PC-3 (cell line): ENCODE data around the gene TMEM161B. TPM values are rescaled to one million over a fixed set of nuclear protein-coding genes. Genes with fewer than 3 reads are reported as not detected.

Experiments
- ATAC-seq: fragments of 200-7000 bp; cut with Tn5 transposase; 2 replicates; pipeline ENCODE4 v1.9.1; 2020; ENCODE audit warnings: mild to moderate bottlenecking, moderate library complexity
- BruUV-seq: library from RNA; stranded (reverse); fragments of 400-500 nt; replicated peaks from 2 replicates; lab custom pipeline; 2021; lab: Mats Ljungman, UMichigan
- CTCF ChIA-PET: fragments of 300-600 bp; sonication (Branson Sonifier 250); formaldehyde crosslinking; loops from one replicate; lab custom pipeline; 2022; ENCODE audit warnings: antibody characterized with exemption; lab: Charles Lee
- POLR2A ChIA-PET: fragments of 300-600 bp; sonication (Branson Sonifier 250); formaldehyde crosslinking; loops from one replicate; lab custom pipeline; 2022; ENCODE audit warnings: antibody characterized with exemption; ENCODE audit not compliant: unreplicated experiment; lab: Charles Lee
- DNase-seq: peaks from one replicate; pipeline ENCODE4 v3.0.0-alpha.2; 2015
- H2AFZ ChIP-seq: fragments of 300-600 bp; sonication (generic); 2 replicates; pipeline ENCODE4 v1.6.0; 2016; ENCODE audit warnings: antibody characterized with exemption, low read length
- H3F3A ChIP-seq: fragments of 300-600 bp; sonication (generic); one replicate; pipeline ENCODE4 v1.6.0; 2017; ENCODE audit warnings: antibody characterized with exemption, low read length, control low read depth, mild to moderate bottlenecking; ENCODE audit not compliant: unreplicated experiment
- H3K27ac ChIP-seq: fragments of 300-600 bp; sonication (generic); 2 replicates; pipeline ENCODE4 v1.5.1; 2016; ENCODE audit warnings: mild to moderate bottlenecking, low read length
- H3K27me3 ChIP-seq: fragments of 300-600 bp; sonication (generic); 2 replicates; pipeline ENCODE4 v1.6.1; 2016; ENCODE audit warnings: low read length, mixed read lengths
- H3K36me3 ChIP-seq: fragments of 300-600 bp; sonication (generic); 2 replicates; pipeline ENCODE4 v1.6.1; 2016; ENCODE audit warnings: low read depth, mixed run types, low read length, mixed read lengths
- H3K4me1 ChIP-seq: fragments of 300-600 bp; sonication (generic); 2 replicates; pipeline ENCODE4 v1.5.1; 2016; ENCODE audit warnings: low read length; ENCODE audit not compliant: insufficient read depth
- H3K4me2 ChIP-seq: fragments of 300-600 bp; sonication (generic); 2 replicates; pipeline ENCODE4 v1.6.0; 2016; ENCODE audit warnings: low read length
- H3K4me3 ChIP-seq: fragments of 300-600 bp; sonication (generic); 2 replicates; pipeline ENCODE4 v1.5.1; 2016; ENCODE audit warnings: mild to moderate bottlenecking, low read length, mixed read lengths
- H3K79me2 ChIP-seq: fragments of 300-600 bp; sonication (generic); 2 replicates; pipeline ENCODE4 v1.6.1; 2017; ENCODE audit warnings: low read length, mixed read lengths
- H3K9ac ChIP-seq: fragments of 300-600 bp; sonication (generic); 2 replicates; pipeline ENCODE4 v1.6.0; 2016; ENCODE audit warnings: mild to moderate bottlenecking, low read length
- H3K9me2 ChIP-seq: fragments of 300-600 bp; sonication (generic); replicated peaks from 2 replicates; pipeline ENCODE4 v1.6.1; 2016; ENCODE audit warnings: mixed run types, low read length, mixed read lengths
- H3K9me3 ChIP-seq: fragments of 300-600 bp; sonication (generic); 2 replicates; pipeline ENCODE4 v1.6.1; 2016; ENCODE audit warnings: low read length, mixed read lengths
- H4K20me1 ChIP-seq: fragments of 300-600 bp; sonication (generic); 2 replicates; pipeline ENCODE4 v1.6.1; 2016; ENCODE audit warnings: low read length, mixed read lengths
- EZH2 ChIP-seq: fragments of 300-600 bp; sonication (generic); IDR thresholded peaks from one replicate; pipeline ENCODE4 v1.6.1; 2017; ENCODE audit warnings: antibody characterized with exemption, mild to moderate bottlenecking, low read length; ENCODE audit not compliant: unreplicated experiment
- EZH2phosphoT487 ChIP-seq: fragments of 300-600 bp; sonication (generic); IDR thresholded peaks from 2 replicates; pipeline ENCODE4 v1.6.1; 2018; ENCODE audit warnings: mild to moderate bottlenecking, antibody characterized with exemption, low read length, borderline replicate concordance
- intact Hi-C: fragments of 100-400 bp; cut with micrococcal nuclease; formaldehyde crosslinking; loops from 2 replicates; pipeline ENCODE4 v1.9.0; 2023
- total RNA-seq: library from RNA; depleted of rRNA; stranded (reverse); fragments of >200 nt; gene quantifications from 2 replicates; pipeline ENCODE4 v1.2.3, GENCODE V29; 2014
- TF ChIP-seq, protein P1 (sequence below): fragments of 300-600 bp; sonication (generic); conservative IDR thresholded peaks from 2 replicates; pipeline ENCODE4 v1.5.1; 2017; ENCODE audit warnings: antibody characterized with exemption, low read depth, mild to moderate bottlenecking, low read length

TMEM161B gene
- total RNA-seq, 1 experiment from 2014 or later: 11.5 TPM

DNA sequence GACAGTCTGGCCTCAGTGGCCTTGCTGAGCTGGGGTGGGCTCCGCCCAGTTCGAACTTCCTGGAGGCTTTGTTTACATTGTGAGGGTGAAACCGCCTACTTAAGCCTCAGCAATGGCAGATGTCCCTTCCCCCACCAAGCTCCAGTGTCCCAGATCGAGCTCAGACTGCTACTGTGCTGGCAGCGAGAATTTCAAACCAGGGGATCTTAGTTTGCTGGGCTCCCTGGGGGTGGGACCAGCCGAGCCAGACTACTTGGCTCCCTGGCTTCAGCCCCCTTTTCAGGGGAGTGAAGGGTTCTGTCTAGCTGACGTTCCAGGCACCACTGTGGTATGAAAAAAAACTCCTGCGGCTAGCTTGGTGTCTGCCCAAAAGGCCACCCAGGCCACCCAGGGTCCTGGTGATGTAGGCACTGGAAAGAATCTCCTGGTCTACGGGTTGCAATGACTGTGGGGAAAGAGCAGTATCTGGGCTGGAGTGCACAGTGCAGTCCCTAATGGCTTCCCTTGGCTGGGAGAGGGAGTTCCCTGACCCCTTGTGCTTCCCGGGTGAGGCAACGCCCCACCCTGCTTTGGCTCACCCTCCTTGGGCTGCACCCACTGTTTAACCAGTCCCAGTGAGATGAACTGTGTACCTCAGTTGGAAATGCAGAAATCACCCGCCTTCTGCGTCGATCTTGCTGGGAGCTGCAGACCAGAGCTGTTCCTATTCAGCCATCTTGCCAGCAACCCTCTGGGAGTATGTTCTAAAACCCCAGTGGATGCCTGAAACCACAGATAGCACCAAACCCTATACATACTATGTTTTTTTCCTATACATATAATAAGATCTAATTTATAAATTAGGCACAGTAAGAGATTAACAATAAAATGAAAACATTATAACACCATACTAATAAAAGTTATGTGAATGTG, 95.5 kb downstream of the TMEM161B start:
- no peaks in the 10 kb centered on the region for H3K9me2 ChIP-seq
- H3K9ac ChIP-seq: no peak overlapping the region
- H3K36me3 ChIP-seq: no peaks in the 10 kb centered on the region
- no TSS peak for BruUV-seq
- TF ChIP-seq EZH2phosphoT487 (no peak), EZH2 (no peak)
- TF ChIP-seq, protein P1, sequence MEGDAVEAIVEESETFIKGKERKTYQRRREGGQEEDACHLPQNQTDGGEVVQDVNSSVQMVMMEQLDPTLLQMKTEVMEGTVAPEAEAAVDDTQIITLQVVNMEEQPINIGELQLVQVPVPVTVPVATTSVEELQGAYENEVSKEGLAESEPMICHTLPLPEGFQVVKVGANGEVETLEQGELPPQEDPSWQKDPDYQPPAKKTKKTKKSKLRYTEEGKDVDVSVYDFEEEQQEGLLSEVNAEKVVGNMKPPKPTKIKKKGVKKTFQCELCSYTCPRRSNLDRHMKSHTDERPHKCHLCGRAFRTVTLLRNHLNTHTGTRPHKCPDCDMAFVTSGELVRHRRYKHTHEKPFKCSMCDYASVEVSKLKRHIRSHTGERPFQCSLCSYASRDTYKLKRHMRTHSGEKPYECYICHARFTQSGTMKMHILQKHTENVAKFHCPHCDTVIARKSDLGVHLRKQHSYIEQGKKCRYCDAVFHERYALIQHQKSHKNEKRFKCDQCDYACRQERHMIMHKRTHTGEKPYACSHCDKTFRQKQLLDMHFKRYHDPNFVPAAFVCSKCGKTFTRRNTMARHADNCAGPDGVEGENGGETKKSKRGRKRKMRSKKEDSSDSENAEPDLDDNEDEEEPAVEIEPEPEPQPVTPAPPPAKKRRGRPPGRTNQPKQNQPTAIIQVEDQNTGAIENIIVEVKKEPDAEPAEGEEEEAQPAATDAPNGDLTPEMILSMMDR: no peak
- ATAC-seq (no peak), DNase-seq (no peak)
- H3K4me2 ChIP-seq: no peak overlapping the region
- intact Hi-C loops: no loop called here
- no peaks in the 10 kb centered on the region for H3F3A ChIP-seq
- ChIA-PET POLR2A (interaction anchor here (0.6 kb wide), 1 partner anchor 243 kb away, joined by 5 read pairs; no protein-coding TSS in a partner anchor), CTCF (no interaction called here)
- H4K20me1 ChIP-seq: no peaks in the 10 kb centered on the region
- no peaks in the 10 kb centered on the region for H3K27me3 ChIP-seq
- H2AFZ ChIP-seq: no peak overlapping the region
- no peaks in the 10 kb centered on the region for H3K9me3 ChIP-seq
- H3K27ac ChIP-seq: no peak overlapping the region
- no peaks in the 10 kb centered on the region for H3K79me2 ChIP-seq
- no peak overlapping the region for H3K4me3 ChIP-seq
- no peaks in the 10 kb centered on the region for H3K4me1 ChIP-seq

DNA sequence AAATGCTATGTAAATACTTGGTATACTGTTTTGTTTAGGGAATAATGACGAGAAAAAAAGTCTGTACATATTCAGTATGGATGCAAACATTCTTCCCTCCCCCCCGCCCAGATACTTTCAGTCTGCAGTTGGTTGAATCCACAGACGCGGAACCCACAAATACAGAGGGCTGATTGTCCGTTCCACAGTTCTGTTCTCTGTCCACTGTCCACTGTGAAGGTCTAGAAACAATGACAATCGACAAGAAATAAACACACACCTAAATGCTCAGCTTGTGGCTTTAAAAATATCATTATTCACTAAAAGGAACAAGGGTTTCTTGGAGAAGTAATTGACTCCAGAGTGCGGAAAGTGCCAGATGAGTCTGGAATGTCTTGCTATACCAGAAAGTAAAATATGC, 109.1 kb downstream of the TMEM161B start:
- no peak for DNase-seq
- Histone ChIP-seq H3K79me2 (no peaks in the 10 kb centered on the region), H3K27me3 (no peaks in the 10 kb centered on the region), H3K4me3 (no peak overlapping the region), H3K9me2 (no peaks in the 10 kb centered on the region), H4K20me1 (no peaks in the 10 kb centered on the region), H3K27ac (no peak overlapping the region), H3K9ac (no peak overlapping the region), H3K36me3 (no peaks in the 10 kb centered on the region), H2AFZ (no peak overlapping the region), H3F3A (no peaks in the 10 kb centered on the region), H3K4me1 (no peaks in the 10 kb centered on the region), H3K9me3 (no peaks in the 10 kb centered on the region), H3K4me2 (no peak overlapping the region)
- ChIA-PET CTCF (no interaction called here), POLR2A (no interaction called here)
- BruUV-seq: no TSS peak
- intact Hi-C loops: no loop called here
- TF ChIP-seq EZH2 (no peak), EZH2phosphoT487 (no peak)
- TF ChIP-seq, protein P1: no peak
- ATAC-seq: no peak

DNA sequence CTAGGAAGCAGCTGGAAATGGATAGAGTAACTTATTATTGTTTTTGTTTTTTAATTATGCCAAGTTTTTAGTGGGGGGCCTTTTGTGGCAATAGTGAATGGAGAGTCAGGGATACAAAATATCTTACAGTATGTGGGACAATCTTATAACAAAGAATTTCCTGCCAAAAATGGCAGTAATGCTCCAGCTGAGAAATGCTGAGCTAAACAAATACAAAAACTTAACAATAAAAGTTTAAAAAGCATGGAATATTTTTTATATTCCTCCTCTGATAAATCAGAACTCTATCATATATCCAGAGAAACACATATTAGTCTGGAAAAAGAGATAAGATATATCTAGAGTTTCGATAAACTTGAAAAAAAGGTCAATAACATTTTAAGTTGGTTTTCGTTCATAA, 110.6 kb downstream of the TMEM161B start:
- POLR2A ChIA-PET: interaction anchor here (0.6 to 0.7 kb wide), 2 partner anchors 53 to 534 kb away, joined by 3 to 7 read pairs; no protein-coding TSS in a partner anchor
- H3K9me2 ChIP-seq: no peaks in the 10 kb centered on the region
- H3K9me3 ChIP-seq: no peaks in the 10 kb centered on the region
- CTCF ChIA-PET: no interaction called here
- no peaks in the 10 kb centered on the region for H4K20me1 ChIP-seq
- H3K9ac ChIP-seq: no peak overlapping the region
- H2AFZ ChIP-seq: no peak overlapping the region
- TF ChIP-seq EZH2phosphoT487 (no peak), EZH2 (no peak)
- TF ChIP-seq, protein P1: no peak
- H3K4me1 ChIP-seq: no peaks in the 10 kb centered on the region
- no peaks in the 10 kb centered on the region for H3K79me2 ChIP-seq
- DNase-seq: no peak
- no TSS peak for BruUV-seq
- no peaks in the 10 kb centered on the region for H3K27me3 ChIP-seq
- intact Hi-C loops: no loop called here
- no peak overlapping the region for H3K4me3 ChIP-seq
- no peaks in the 10 kb centered on the region for H3K36me3 ChIP-seq
- ATAC-seq: no peak
- no peaks in the 10 kb centered on the region for H3F3A ChIP-seq
- H3K4me2 ChIP-seq: no peak overlapping the region
- H3K27ac ChIP-seq: no peak overlapping the region
